NCI-H2171 (cell line): ENCODE measurements around the gene SH3D19.
"Not testable (repeated sequence)": the region's sequence is repeated elsewhere in the genome, so short reads cannot be mapped to it uniquely, and the experiment has no call there.

ENCODE experiments used
- DNase-seq: peaks from one replicate; lab custom pipeline; 2025; lab: John Stamatoyannopoulos, UW

The SH3D19 gene

GRCh38 chr4:151321586-151321985 is 3.8 kb downstream of the SH3D19 start:
- DNase-seq, result no peak

GRCh38 chr4:151319490-151319889 is 5.9 kb downstream of the SH3D19 start:
- no peak for DNase-seq

GRCh38 chr4:151318307-151319006 is 6.9 kb downstream of the SH3D19 start:
- DNase-seq, result no peak

- no peak for DNase-seq
Measured at GRCh38 chr4:151316645-151317044, 8.8 kb downstream of the SH3D19 start.

- DNase-seq, result no peak
Measured at GRCh38 chr4:151315212-151315886, 10.1 kb downstream of the SH3D19 start.

GRCh38 chr4:151314479-151314878 is 10.9 kb downstream of the SH3D19 start:
- no peak for DNase-seq

GRCh38 chr4:151314010-151314355 is 11.4 kb downstream of the SH3D19 start:
- DNase-seq, result no peak

- DNase-seq, result no peak
Measured at GRCh38 chr4:151313306-151314009, 11.9 kb downstream of the SH3D19 start.

- no peak for DNase-seq
Measured at GRCh38 chr4:151310124-151310728, 15.2 kb downstream of the SH3D19 start.

GRCh38 chr4:151304755-151305154 is 20.6 kb downstream of the SH3D19 start:
- no peak for DNase-seq

- no peak for DNase-seq
Measured at GRCh38 chr4:151304226-151304625, 21.2 kb downstream of the SH3D19 start.

GRCh38 chr4:151302432-151302831 is 23.0 kb downstream of the SH3D19 start:
- DNase-seq, result no peak

- no peak for DNase-seq
Measured at GRCh38 chr4:151297170-151297569, 28.2 kb downstream of the SH3D19 start.

GRCh38 chr4:151296227-151296626 is 29.2 kb downstream of the SH3D19 start:
- no peak for DNase-seq

- no peak for DNase-seq
Measured at GRCh38 chr4:151294833-151295496, 30.4 kb downstream of the SH3D19 start.

GRCh38 chr4:151292038-151292437 is 33.4 kb downstream of the SH3D19 start:
- DNase-seq, result no peak

GRCh38 chr4:151291485-151291884 is 33.9 kb downstream of the SH3D19 start:
- DNase-seq, result no peak

- no peak for DNase-seq
Measured at GRCh38 chr4:151287409-151287808, 38.0 kb downstream of the SH3D19 start.

GRCh38 chr4:151284534-151285245 is 40.7 kb downstream of the SH3D19 start:
- no peak for DNase-seq

- no peak for DNase-seq
Measured at GRCh38 chr4:151276787-151277562, 48.4 kb downstream of the SH3D19 start, which contains the start of gene PRSS48. Gene PRSS48, plus strand, starts transcription at chr4:151277161. Its CDS starts 12 bp downstream, at chr4:151277173.

- DNase-seq, result not testable (repeated sequence)
Measured at GRCh38 chr4:151268905-151269304, 56.5 kb downstream of the SH3D19 start.
